B cell (primary cell): ENCODE results near the gene RPL18. TPM values are rescaled to one million over a fixed set of nuclear protein-coding genes. Genes with fewer than 3 reads are reported as not detected.
A peak's percentile ranks its signal among the peaks of the same experiment; 100 is the strongest.

Experiments
- ATAC-seq: fragments of 200-7000 bp; cut with Tn5 transposase; one replicate; pipeline ENCODE4 v1.10.0; 2021; ENCODE audit warnings: low read depth, mild to moderate bottlenecking, moderate number of reproducible peaks, moderate library complexity
- CTCF ChIA-PET: fragments of 350-600 bp; sonication (Branson Sonifier 250); formaldehyde crosslinking; loops from one replicate; lab custom pipeline; 2021; ENCODE audit warnings: antibody characterized with exemption, inconsistent platforms; lab: Charles Lee
- POLR2A ChIA-PET: fragments of 350-600 bp; sonication (Branson Sonifier 250); formaldehyde crosslinking; loops from one replicate; lab custom pipeline; 2021; ENCODE audit warnings: antibody characterized with exemption; lab: Charles Lee
- DNase-seq: peaks from one replicate; pipeline ENCODE4 v3.0.0; 2013
- H2AFZ ChIP-seq: 2 replicates; pipeline ENCODE4 v1.6.1; 2012; ENCODE audit warnings: mild to moderate bottlenecking, low read depth, low read length; ENCODE audit not compliant: insufficient read depth, poor library complexity, severe bottlenecking
- H3K27ac ChIP-seq, 2 donors: 1 replicate in 1 of 2; 2 replicates in 1 of 2; pipeline ENCODE4 v1.5.1; 2012 to 2013; ENCODE audit warnings: low read length in 2 of 2, mild to moderate bottlenecking in 2 of 2, moderate library complexity in 1 of 2
- H3K27me3 ChIP-seq, 4 experiments: fragments of 200-600 bp in 1 of 4; sonication (generic) in 1 of 4; replicated peaks in 1 of 4; 1 replicate in 2 of 4; 2 replicates in 2 of 4; pipeline versions ENCODE4 v1.6.1 to v1.7.0; 2013 to 2016; ENCODE audit warnings: low read length in 3 of 4, mild to moderate bottlenecking in 2 of 4, mixed read lengths in 1 of 4, moderate library complexity in 1 of 4; ENCODE audit not compliant: insufficient read depth in 4 of 4, control insufficient read depth in 3 of 4; ENCODE audit errors: control extremely low read depth in 1 of 4
- H3K36me3 ChIP-seq, 2 experiments: replicated peaks in 1 of 2; 1 replicate in 1 of 2; 2 replicates in 1 of 2; pipeline versions ENCODE4 v1.6.1 to v1.7.1; 2013; ENCODE audit warnings: low read length in 1 of 2; ENCODE audit not compliant: insufficient read depth in 2 of 2, control insufficient read depth in 1 of 2; ENCODE audit errors: control extremely low read depth in 1 of 2, extremely low read depth in 1 of 2
- H3K4me1 ChIP-seq, 2 donors: fragments of 200-600 bp in 1 of 2; sonication (generic) in 1 of 2; 1 replicate in 1 of 2; 2 replicates in 1 of 2; pipeline versions ENCODE4 v1.5.1 to v1.6.1; 2013 to 2017; ENCODE audit warnings: low read length in 2 of 2; ENCODE audit not compliant: control insufficient read depth in 2 of 2, insufficient read depth in 2 of 2
- H3K4me2 ChIP-seq: replicated peaks from 2 replicates; pipeline ENCODE3; 2012; ENCODE audit warnings: mild to moderate bottlenecking, low read depth, low read length; ENCODE audit not compliant: poor library complexity, severe bottlenecking
- H3K4me3 ChIP-seq, 5 experiments: fragments of 200-600 bp in 1 of 5; sonication (generic) in 1 of 5; 1 replicate in 3 of 5; 2 replicates in 2 of 5; pipeline versions ENCODE4 v1.5.1 to v1.7.0; 2011 to 2016; ENCODE audit warnings: low read length in 4 of 5, mild to moderate bottlenecking in 4 of 5, low read depth in 2 of 5, control low read depth in 1 of 5, moderate library complexity in 1 of 5; ENCODE audit not compliant: insufficient read depth in 1 of 5; ENCODE audit errors: control extremely low read depth in 1 of 5, extremely low read depth in 1 of 5
- H3K79me2 ChIP-seq: fragments of 200-600 bp; sonication (generic); one replicate; pipeline ENCODE4 v1.6.0; 2016; ENCODE audit warnings: low read length; ENCODE audit not compliant: control insufficient read depth, insufficient read depth
- H3K9ac ChIP-seq: fragments of 200-600 bp; sonication (generic); 2 replicates; pipeline ENCODE4 v1.6.1; 2017; ENCODE audit warnings: mild to moderate bottlenecking, low read length, moderate library complexity
- H3K9me3 ChIP-seq, 3 donors: one replicate each; pipeline versions ENCODE4 v1.6.1 to v1.7.1; 2013; ENCODE audit warnings: low read length in 2 of 3; ENCODE audit not compliant: control insufficient read depth in 2 of 3, insufficient read depth in 1 of 3; ENCODE audit errors: control extremely low read depth in 1 of 3
- H4K20me1 ChIP-seq: 2 replicates; pipeline ENCODE4 v1.6.0; 2012; ENCODE audit warnings: mild to moderate bottlenecking, low read length; ENCODE audit not compliant: insufficient read depth, control insufficient read depth, poor library complexity, severe bottlenecking
- H3K27ac Mint-ChIP-seq: one replicate; pipeline ENCODE4 v1.8.0; 2021; ENCODE audit warnings: mixed read lengths
- H3K27me3 Mint-ChIP-seq: one replicate; pipeline ENCODE4 v1.8.0; 2021; ENCODE audit warnings: mixed read lengths
- H3K4me1 Mint-ChIP-seq: one replicate; pipeline ENCODE4 v1.8.0; 2021; ENCODE audit warnings: mixed read lengths
- H3K4me3 Mint-ChIP-seq: one replicate; pipeline ENCODE4 v1.8.0; 2021; ENCODE audit warnings: mixed read lengths
- H3K9me3 Mint-ChIP-seq: one replicate; pipeline ENCODE4 v1.8.0; 2022; ENCODE audit warnings: mixed read lengths; ENCODE audit not compliant: insufficient read depth
- EZH2 ChIP-seq: IDR thresholded peaks from 2 replicates; pipeline ENCODE4 v1.6.1; 2012; ENCODE audit warnings: borderline replicate concordance, low read depth, mild to moderate bottlenecking, moderate library complexity, low read length; ENCODE audit not compliant: insufficient read depth, poor library complexity, severe bottlenecking
- WGBS: methylation state at CpG from one replicate; pipeline ENCODE4 v1.1.5; 2013; ENCODE audit warnings: missing lambda C conversion rate; ENCODE audit not compliant: insufficient coverage; 5-methylcytosine and 5-hydroxymethylcytosine counted together
- intact Hi-C: fragments of 100-400 bp; cut with micrococcal nuclease; formaldehyde crosslinking; loops from one replicate; pipeline ENCODE4 v1.10.0; 2022
- polyA plus RNA-seq: library from polyadenylated mRNA; depleted of rRNA; stranded (reverse); fragments of >200 nt; gene quantifications from 2 replicates; pipeline ENCODE4 v1.2.3, GENCODE V29; 2012
- total RNA-seq, 2 donors: library from RNA; stranded (reverse); fragments of 120-200 nt in 1 of 2; gene quantifications; 1 replicate in 1 of 2; 2 replicates in 1 of 2; pipeline versions ENCODE4 v1.2.3 to v1.2.4, GENCODE V29; 2013 to 2022
- TF ChIP-seq, protein P1 (sequence below): fragments of 200-600 bp; IDR thresholded peaks from one replicate; pipeline ENCODE4 v1.8.0; 2022; ENCODE audit warnings: antibody characterized with exemption, mild to moderate bottlenecking

The RPL18 gene
- total and polyA plus RNA-seq, 2 donors (not counting 1 experiment from before 2014, with no cell fraction given) = 2,248 to 4,393 TPM

- ATAC-seq = no peak
- Histone ChIP-seq H3K9ac (peak overlapping the region; percentile 98), H3K4me1 (peaks cover 20 to 39% of the 10 kb centered on the region in 2 donors), H3K36me3 (peaks cover 0 to 41% of the 10 kb centered on the region in 2 experiments), H3K79me2 (peaks cover 17% of the 10 kb centered on the region), H3K27me3 (no peaks in the 10 kb centered on the region), H2AFZ (peak overlapping the region; percentile 85), H3K27ac (peak overlapping the region; percentile 87 to 91), H3K9me3 (no peaks in the 10 kb centered on the region), H3K4me2 (peak overlapping the region; percentile 89), H4K20me1 (peaks cover 41% of the 10 kb centered on the region), H3K4me3 (peak overlapping the region; percentile 95 to 100 (median 99))
- Mint-ChIP-seq H3K4me1 (peaks cover 48% of the 10 kb centered on the region), H3K9me3 (no peaks in the 10 kb centered on the region), H3K27me3 (no peaks in the 10 kb centered on the region), H3K27ac (peak overlapping the region; percentile 98), H3K4me3 (peak overlapping the region; percentile 98)
- TF ChIP-seq EZH2 = no peak
- TF ChIP-seq, protein P1, sequence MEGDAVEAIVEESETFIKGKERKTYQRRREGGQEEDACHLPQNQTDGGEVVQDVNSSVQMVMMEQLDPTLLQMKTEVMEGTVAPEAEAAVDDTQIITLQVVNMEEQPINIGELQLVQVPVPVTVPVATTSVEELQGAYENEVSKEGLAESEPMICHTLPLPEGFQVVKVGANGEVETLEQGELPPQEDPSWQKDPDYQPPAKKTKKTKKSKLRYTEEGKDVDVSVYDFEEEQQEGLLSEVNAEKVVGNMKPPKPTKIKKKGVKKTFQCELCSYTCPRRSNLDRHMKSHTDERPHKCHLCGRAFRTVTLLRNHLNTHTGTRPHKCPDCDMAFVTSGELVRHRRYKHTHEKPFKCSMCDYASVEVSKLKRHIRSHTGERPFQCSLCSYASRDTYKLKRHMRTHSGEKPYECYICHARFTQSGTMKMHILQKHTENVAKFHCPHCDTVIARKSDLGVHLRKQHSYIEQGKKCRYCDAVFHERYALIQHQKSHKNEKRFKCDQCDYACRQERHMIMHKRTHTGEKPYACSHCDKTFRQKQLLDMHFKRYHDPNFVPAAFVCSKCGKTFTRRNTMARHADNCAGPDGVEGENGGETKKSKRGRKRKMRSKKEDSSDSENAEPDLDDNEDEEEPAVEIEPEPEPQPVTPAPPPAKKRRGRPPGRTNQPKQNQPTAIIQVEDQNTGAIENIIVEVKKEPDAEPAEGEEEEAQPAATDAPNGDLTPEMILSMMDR = no peak
- ChIA-PET POLR2A (interaction anchor here (0.6 to 1.9 kb wide), 16 partner anchors 9 to 1386 kb away, joined by 3 to 23 read pairs (median 4); partner anchors contain the start of genes AKT1S1, CA11, CARD8 and DBP), CTCF (interaction anchor here (0.9 to 3.9 kb wide), 6 partner anchors 8 to 363 kb away, joined by 3 to 25 read pairs (median 3); partner anchors contain the start of genes CARD8, DBP and SPACA4)
- 1% methylated on average over 18 of the region's 18 CpGs for WGBS
- no peak for DNase-seq
- intact Hi-C loops = loop anchor here (2.0 kb wide), 1 partner anchor 42 kb away; no protein-coding TSS in a partner anchor
Observed at GRCh38 chr19:48618278-48618915, 581 bp downstream of the RPL18 start.
